Neuron (in vitro differentiated cells): ENCODE measurements around the gene RPGRIP1L.
A peak's percentile ranks its signal among the peaks of the same experiment; 100 is the strongest.

Experiments used
- H2AFZ ChIP-seq: one replicate; pipeline ENCODE4 v1.6.1; 2013; ENCODE audit warnings: low read depth, mild to moderate bottlenecking, inconsistent platforms, low read length, moderate library complexity
- H3K27me3 ChIP-seq: one replicate; pipeline ENCODE4 v1.6.1; 2013; ENCODE audit warnings: low read length; ENCODE audit not compliant: insufficient read depth
- H3K36me3 ChIP-seq: one replicate; pipeline ENCODE4 v1.6.1; 2013; ENCODE audit warnings: low read length; ENCODE audit not compliant: insufficient read depth
- H3K4me1 ChIP-seq: one replicate; pipeline ENCODE4 v1.6.1; 2013; ENCODE audit warnings: low read length; ENCODE audit not compliant: insufficient read depth
- H3K4me3 ChIP-seq: 2 replicates; pipeline ENCODE4 v1.5.1; 2013; ENCODE audit warnings: mild to moderate bottlenecking, low read length, moderate library complexity
- H3K9me3 ChIP-seq: one replicate; pipeline ENCODE4 v1.6.1; 2013; ENCODE audit warnings: low read length

Gene RPGRIP1L

GRCh38 chr16:53703590-53704444, at the start of gene RPGRIP1L, which contains the start of gene FTO:
Gene RPGRIP1L, minus strand, starts transcription at chr16:53703859. Its CDS starts 3,136 bp downstream, at chr16:53700723.
Gene FTO, plus strand, starts transcription at chr16:53704156.
- Histone ChIP-seq H3K4me1 (peaks cover 11% of the 10 kb centered on the region), H2AFZ (peak within 1 kb of the TSS; percentile 51), H3K9me3 (peaks cover 2% of the 10 kb centered on the region), H3K36me3 (peaks cover 10% of the 10 kb centered on the region), H3K4me3 (peak within 1 kb of the TSS; percentile 85), H3K27me3 (no peaks in the 10 kb centered on the region)

- H3K4me1 ChIP-seq = peaks cover 35% of the 10 kb centered on the region
Observed at GRCh38 chr16:53753431-53753830, 49.8 kb upstream of the RPGRIP1L start.

GRCh38 chr16:53752560-53752959, 48.9 kb upstream of the RPGRIP1L start:
- Histone ChIP-seq H3K4me1 (peaks cover 26% of the 10 kb centered on the region), H3K4me3 (no peak overlapping the region), H2AFZ (no peak overlapping the region), H3K27me3 (no peaks in the 10 kb centered on the region), H3K36me3 (no peaks in the 10 kb centered on the region), H3K9me3 (peaks cover 3% of the 10 kb centered on the region)

More at GRCh38 chr16:53753431-53753830, 49.8 kb upstream of the RPGRIP1L start:
- H3K27me3 ChIP-seq = no peaks in the 10 kb centered on the region
- H3K9me3 ChIP-seq = no peaks in the 10 kb centered on the region
- H3K36me3 ChIP-seq = no peaks in the 10 kb centered on the region
- H2AFZ ChIP-seq = no peak overlapping the region
- no peak overlapping the region for H3K4me3 ChIP-seq

GRCh38 chr16:53745753-53746266, 42.2 kb upstream of the RPGRIP1L start:
- Histone ChIP-seq H3K4me1 (peaks cover 25% of the 10 kb centered on the region), H3K4me3 (no peak overlapping the region), H3K27me3 (no peaks in the 10 kb centered on the region), H3K9me3 (peaks cover 3% of the 10 kb centered on the region), H2AFZ (no peak overlapping the region), H3K36me3 (no peaks in the 10 kb centered on the region)

GRCh38 chr16:53745086-53745485, 41.4 kb upstream of the RPGRIP1L start:
- no peaks in the 10 kb centered on the region for H3K36me3 ChIP-seq
- H3K4me3 ChIP-seq = no peak overlapping the region
- peaks cover 31% of the 10 kb centered on the region for H3K4me1 ChIP-seq
- H3K9me3 ChIP-seq = peaks cover 3% of the 10 kb centered on the region
- no peaks in the 10 kb centered on the region for H3K27me3 ChIP-seq
- no peak overlapping the region for H2AFZ ChIP-seq

- no peak overlapping the region for H3K4me3 ChIP-seq
- peaks cover 35% of the 10 kb centered on the region for H3K4me1 ChIP-seq
- peaks cover 3% of the 10 kb centered on the region for H3K9me3 ChIP-seq
- H3K36me3 ChIP-seq = no peaks in the 10 kb centered on the region
- H3K27me3 ChIP-seq = no peaks in the 10 kb centered on the region
- H2AFZ ChIP-seq = no peak overlapping the region
Observed at GRCh38 chr16:53744449-53744848, 40.8 kb upstream of the RPGRIP1L start.

- Histone ChIP-seq H3K9me3 (peaks cover 3% of the 10 kb centered on the region), H2AFZ (no peak overlapping the region), H3K4me3 (no peak overlapping the region), H3K4me1 (peaks cover 35% of the 10 kb centered on the region), H3K36me3 (no peaks in the 10 kb centered on the region), H3K27me3 (no peaks in the 10 kb centered on the region)
Observed at GRCh38 chr16:53743149-53743566, 39.5 kb upstream of the RPGRIP1L start.

GRCh38 chr16:53741546-53741945, 37.9 kb upstream of the RPGRIP1L start:
- H3K36me3 ChIP-seq = no peaks in the 10 kb centered on the region
- H3K4me3 ChIP-seq = no peak overlapping the region
- no peak overlapping the region for H2AFZ ChIP-seq
- H3K27me3 ChIP-seq = no peaks in the 10 kb centered on the region
- peaks cover 35% of the 10 kb centered on the region for H3K4me1 ChIP-seq
- no peaks in the 10 kb centered on the region for H3K9me3 ChIP-seq

- Histone ChIP-seq H3K36me3 (no peaks in the 10 kb centered on the region), H3K4me1 (peaks cover 33% of the 10 kb centered on the region), H3K9me3 (no peaks in the 10 kb centered on the region), H2AFZ (no peak overlapping the region), H3K4me3 (no peak overlapping the region), H3K27me3 (no peaks in the 10 kb centered on the region)
Observed at GRCh38 chr16:53740933-53741531, 37.4 kb upstream of the RPGRIP1L start.

- H3K27me3 ChIP-seq = no peaks in the 10 kb centered on the region
- H2AFZ ChIP-seq = no peak overlapping the region
- no peaks in the 10 kb centered on the region for H3K9me3 ChIP-seq
- H3K36me3 ChIP-seq = no peaks in the 10 kb centered on the region
- H3K4me1 ChIP-seq = peaks cover 27% of the 10 kb centered on the region
- no peak overlapping the region for H3K4me3 ChIP-seq
Observed at GRCh38 chr16:53740476-53740875, 36.8 kb upstream of the RPGRIP1L start.

- Histone ChIP-seq H3K36me3 (no peaks in the 10 kb centered on the region), H3K4me1 (peaks cover 11% of the 10 kb centered on the region), H2AFZ (no peak overlapping the region), H3K9me3 (no peaks in the 10 kb centered on the region), H3K27me3 (no peaks in the 10 kb centered on the region), H3K4me3 (no peak overlapping the region)
Observed at GRCh38 chr16:53737552-53737951, 33.9 kb upstream of the RPGRIP1L start.

GRCh38 chr16:53736297-53736696, 32.6 kb upstream of the RPGRIP1L start:
- Histone ChIP-seq H2AFZ (no peak overlapping the region), H3K4me1 (peaks cover 11% of the 10 kb centered on the region), H3K9me3 (no peaks in the 10 kb centered on the region), H3K36me3 (no peaks in the 10 kb centered on the region), H3K4me3 (no peak overlapping the region), H3K27me3 (no peaks in the 10 kb centered on the region)

- Histone ChIP-seq H3K36me3 (no peaks in the 10 kb centered on the region), H3K9me3 (no peaks in the 10 kb centered on the region), H3K4me3 (no peak overlapping the region), H2AFZ (no peak overlapping the region), H3K4me1 (peaks cover 2% of the 10 kb centered on the region), H3K27me3 (no peaks in the 10 kb centered on the region)
Observed at GRCh38 chr16:53734908-53735307, 31.2 kb upstream of the RPGRIP1L start.
